HG03135 (cell line): ENCODE data around the gene CREB3L1.
"Not testable (repeated sequence)": the region's sequence is repeated elsewhere in the genome, so short reads cannot be mapped to it uniquely, and the experiment has no call there.

Experiments used
- ATAC-seq: cut with Tn5 transposase; IDR thresholded peaks from one replicate; pipeline ENCODE4 v1.9.1; 2021; ENCODE audit warnings: mild to moderate bottlenecking, moderate library complexity; ENCODE audit not compliant: unreplicated experiment

Gene CREB3L1

GRCh38 chr11:46295312-46296058 lies 18.0 kb downstream of the CREB3L1 start:
- ATAC-seq, result no peak

- ATAC-seq, result no peak
Observed at GRCh38 chr11:46296059-46296527, 18.6 kb downstream of the CREB3L1 start.

- no peak for ATAC-seq
Observed at GRCh38 chr11:46296528-46297448, 19.3 kb downstream of the CREB3L1 start.

GRCh38 chr11:46298699-46299433 lies 21.4 kb downstream of the CREB3L1 start:
- no peak for ATAC-seq

GRCh38 chr11:46299451-46299961 lies 22.0 kb downstream of the CREB3L1 start:
- no peak for ATAC-seq

GRCh38 chr11:46300270-46300669 lies 22.8 kb downstream of the CREB3L1 start:
- no peak for ATAC-seq

- ATAC-seq, result no peak
Observed at GRCh38 chr11:46302866-46303265, 25.4 kb downstream of the CREB3L1 start.

GRCh38 chr11:46304036-46304435 lies 26.6 kb downstream of the CREB3L1 start:
- not testable (repeated sequence) for ATAC-seq

GRCh38 chr11:46304605-46305179 lies 27.2 kb downstream of the CREB3L1 start:
- no peak for ATAC-seq

- no peak for ATAC-seq
Observed at GRCh38 chr11:46305295-46305694, 27.8 kb downstream of the CREB3L1 start.

GRCh38 chr11:46306296-46306853 lies 28.9 kb downstream of the CREB3L1 start:
- ATAC-seq, result no peak

GRCh38 chr11:46307369-46307768 lies 29.9 kb downstream of the CREB3L1 start:
- ATAC-seq, result no peak

GRCh38 chr11:46307785-46308341 lies 30.4 kb downstream of the CREB3L1 start:
- no peak for ATAC-seq

- ATAC-seq, result no peak
Observed at GRCh38 chr11:46308631-46309419, 31.4 kb downstream of the CREB3L1 start.

GRCh38 chr11:46309814-46310259 lies 32.4 kb downstream of the CREB3L1 start:
- no peak for ATAC-seq

- ATAC-seq, result no peak
Observed at GRCh38 chr11:46315033-46315738, 37.7 kb downstream of the CREB3L1 start.

- ATAC-seq, result no peak
Observed at GRCh38 chr11:46315783-46316563, 38.5 kb downstream of the CREB3L1 start.

GRCh38 chr11:46319074-46319453 lies 41.6 kb downstream of the CREB3L1 start:
- ATAC-seq, result no peak
